ENCODE data around the gene HAUS1.
"Not testable (repeated sequence)": the region's sequence is repeated elsewhere in the genome, so short reads cannot be mapped to it uniquely, and the experiment has no call there.

The HAUS1 gene

DNA sequence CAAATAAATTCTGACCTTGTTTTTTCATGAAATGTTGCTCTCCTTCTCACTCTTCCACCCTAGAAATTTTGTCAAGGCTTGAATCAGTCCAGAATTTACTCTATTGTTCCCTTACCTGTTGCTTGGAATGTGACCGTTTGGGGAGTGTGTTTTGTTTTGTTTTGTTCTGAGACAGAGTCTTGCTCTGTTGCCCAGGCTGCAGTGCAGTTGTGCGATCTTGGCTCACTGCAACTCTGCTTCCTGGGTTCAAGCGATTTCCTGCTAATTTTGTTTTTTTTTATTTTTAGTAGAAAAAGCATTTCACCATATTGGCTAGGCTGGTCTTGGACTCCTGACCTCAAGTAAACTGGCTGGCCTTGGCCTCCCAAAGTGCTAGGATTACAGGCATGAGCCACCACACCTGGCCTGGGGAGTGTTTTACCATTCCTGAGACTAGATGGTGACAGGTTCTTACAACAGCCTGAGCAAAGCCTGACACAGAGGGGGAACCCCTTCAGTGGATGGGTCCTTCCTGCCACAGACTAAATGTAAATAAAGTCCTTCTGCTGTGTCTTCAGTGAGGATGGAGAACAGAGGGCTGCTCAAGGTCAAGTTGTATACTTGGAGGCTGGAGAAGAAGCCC is 52.0 kb downstream of the HAUS1 start:
- TF ChIP-seq, protein P1, sequence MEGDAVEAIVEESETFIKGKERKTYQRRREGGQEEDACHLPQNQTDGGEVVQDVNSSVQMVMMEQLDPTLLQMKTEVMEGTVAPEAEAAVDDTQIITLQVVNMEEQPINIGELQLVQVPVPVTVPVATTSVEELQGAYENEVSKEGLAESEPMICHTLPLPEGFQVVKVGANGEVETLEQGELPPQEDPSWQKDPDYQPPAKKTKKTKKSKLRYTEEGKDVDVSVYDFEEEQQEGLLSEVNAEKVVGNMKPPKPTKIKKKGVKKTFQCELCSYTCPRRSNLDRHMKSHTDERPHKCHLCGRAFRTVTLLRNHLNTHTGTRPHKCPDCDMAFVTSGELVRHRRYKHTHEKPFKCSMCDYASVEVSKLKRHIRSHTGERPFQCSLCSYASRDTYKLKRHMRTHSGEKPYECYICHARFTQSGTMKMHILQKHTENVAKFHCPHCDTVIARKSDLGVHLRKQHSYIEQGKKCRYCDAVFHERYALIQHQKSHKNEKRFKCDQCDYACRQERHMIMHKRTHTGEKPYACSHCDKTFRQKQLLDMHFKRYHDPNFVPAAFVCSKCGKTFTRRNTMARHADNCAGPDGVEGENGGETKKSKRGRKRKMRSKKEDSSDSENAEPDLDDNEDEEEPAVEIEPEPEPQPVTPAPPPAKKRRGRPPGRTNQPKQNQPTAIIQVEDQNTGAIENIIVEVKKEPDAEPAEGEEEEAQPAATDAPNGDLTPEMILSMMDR (IDR thresholded peaks at IDR 0.05; ENCODE audit: insufficient read depth, missing control alignments) = no peak
- DNase-seq (ENCODE audit: insufficient read length, low spot score) (no peak), FAIRE-seq (no peak)

DNA sequence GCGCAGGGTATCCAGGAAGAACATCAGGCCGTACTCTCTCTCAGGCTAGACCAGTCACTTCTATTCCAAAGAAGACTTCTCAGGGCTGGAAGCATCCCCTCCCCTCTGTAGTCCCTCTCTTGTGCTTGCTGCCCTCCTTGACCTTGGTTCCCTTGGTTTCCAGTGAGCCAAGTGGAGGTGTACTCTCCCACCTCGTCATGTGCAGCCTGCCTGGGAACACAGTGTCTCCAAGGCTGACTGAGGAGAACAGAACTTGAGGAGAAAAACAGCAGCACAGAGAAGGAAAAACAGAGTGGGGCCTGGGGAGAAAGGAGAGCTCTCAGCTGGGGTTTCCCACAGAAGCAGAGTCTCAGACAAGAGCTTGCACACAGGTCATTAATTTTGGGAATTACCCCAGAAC is 52.7 kb downstream of the HAUS1 start:
- FAIRE-seq = no peak
- TF ChIP-seq, protein P1 (IDR thresholded peaks at IDR 0.05; ENCODE audit: insufficient read depth, missing control alignments) = no peak
- DNase-seq (ENCODE audit: insufficient read length, low spot score) = no peak

DNA sequence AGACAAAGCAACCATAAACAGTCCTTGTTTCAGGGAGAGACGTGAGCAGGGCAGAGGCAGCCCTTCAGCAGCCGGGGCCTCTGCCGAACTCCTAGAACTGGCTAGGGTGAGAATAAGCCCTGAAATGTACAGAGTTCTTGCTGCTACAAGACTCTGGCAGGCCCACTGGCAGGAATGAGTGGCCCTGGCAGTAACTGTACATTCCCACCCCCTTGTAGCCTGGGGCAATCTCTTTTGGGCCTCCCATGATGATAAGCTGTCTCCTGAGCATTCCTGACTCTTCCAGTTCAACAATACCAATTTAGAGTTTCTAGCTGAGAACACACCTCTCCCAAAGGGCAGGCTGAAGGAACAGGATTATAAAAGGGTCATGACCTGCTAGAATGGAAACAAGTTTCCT is 54.3 kb downstream of the HAUS1 start:
- no peak for FAIRE-seq

DNA sequence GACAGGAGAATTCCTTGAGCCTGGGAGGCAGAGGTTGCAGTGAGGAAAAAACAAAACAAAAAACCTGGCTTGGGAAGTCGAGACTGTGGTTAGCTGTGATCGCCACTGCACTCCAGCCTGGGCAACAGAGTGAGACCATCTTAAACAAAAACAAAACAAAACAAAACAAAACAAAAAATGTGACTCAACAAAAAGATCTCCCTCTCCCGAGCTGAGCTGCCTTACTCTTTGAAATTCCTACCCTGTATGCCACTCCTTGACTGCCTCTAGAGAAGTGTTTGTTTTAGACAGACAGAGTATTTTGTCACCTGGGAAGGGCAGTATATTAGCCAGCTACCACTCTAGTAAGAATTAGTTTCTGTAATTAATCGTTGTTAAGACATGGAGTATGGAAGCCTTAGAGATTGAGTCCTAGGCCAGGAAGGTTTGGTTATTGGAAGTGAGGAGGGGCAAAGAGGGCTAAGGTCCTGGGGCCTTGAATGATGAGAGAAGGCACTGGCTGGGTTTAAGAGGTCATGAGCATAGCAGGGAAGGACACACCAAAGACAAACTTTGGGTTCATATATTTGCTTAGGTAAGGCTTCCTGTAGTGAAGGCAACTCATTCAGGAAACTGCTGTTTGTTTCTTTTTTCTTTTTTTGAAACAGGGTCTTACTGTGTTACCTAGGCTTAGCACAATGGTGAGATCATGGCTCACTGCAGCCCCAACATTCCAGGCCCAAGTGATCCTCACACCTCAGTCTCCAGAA is 56.0 kb downstream of the HAUS1 start:
- DNase-seq (ENCODE audit: insufficient read length, low spot score) (no peak), FAIRE-seq (no peak)
- TF ChIP-seq, protein P1 (IDR thresholded peaks at IDR 0.05; ENCODE audit: insufficient read depth, missing control alignments) = no peak

More for the DNA sequence above, 54.3 kb downstream of the HAUS1 start:
- DNase-seq (ENCODE audit: insufficient read length, low spot score) = no peak
- TF ChIP-seq, protein P1 (IDR thresholded peaks at IDR 0.05; ENCODE audit: insufficient read depth, missing control alignments) = no peak

DNA sequence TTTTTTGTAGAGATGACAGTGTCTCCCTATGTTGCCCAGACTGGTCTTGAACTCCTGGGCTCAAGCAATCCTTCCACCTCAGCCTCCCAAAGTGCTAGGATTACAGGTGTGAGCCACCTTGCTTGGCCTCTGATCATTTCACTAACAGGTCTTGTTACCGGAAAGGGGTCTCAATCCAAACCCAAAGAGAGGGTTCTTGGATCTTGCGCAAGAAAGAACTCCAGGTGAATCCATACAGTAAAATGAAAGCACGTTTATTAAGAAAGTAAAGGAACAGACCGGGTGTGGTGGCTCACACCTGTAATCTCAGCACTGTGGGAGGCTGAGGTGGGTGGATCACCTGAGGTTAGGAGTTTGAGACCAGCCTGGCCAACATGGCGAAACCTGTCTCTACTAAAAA is 56.7 kb downstream of the HAUS1 start:
- not testable (repeated sequence) for DNase-seq (ENCODE audit: insufficient read length, low spot score); FAIRE-seq

DNA sequence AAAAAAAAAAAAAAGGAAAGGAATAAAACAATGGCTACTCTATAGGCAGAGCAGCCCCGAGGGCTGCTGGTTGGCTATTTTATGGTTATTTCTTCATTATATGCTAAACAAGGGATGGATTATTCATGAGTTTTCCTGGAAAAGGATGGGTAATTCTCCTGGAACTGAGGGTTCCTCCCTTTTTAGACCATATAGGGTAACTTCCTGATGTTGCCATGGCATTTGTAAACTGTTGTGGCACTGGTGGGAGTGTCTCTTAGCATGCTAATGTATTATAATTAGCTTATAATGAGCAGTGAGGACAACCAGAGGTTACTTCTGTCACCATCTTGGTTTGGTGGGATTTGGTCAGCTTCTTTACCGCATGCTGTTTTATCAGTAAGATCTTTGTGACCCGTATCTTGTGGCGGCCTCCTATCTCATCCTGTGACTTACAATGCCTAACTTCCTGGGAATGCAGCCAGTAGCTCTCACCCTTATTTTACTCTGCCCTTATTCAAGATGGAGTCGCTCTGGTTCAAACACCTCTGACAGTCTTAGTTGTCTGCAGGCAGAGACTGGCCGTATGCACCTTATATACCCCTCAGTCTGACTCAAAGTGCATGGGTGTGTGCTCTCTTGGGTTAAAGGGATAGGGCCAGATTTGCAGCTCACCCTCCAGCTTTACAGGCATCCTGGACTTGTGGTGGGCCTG is 57.7 kb downstream of the HAUS1 start:
- TF ChIP-seq, protein P1 (IDR thresholded peaks at IDR 0.05; ENCODE audit: insufficient read depth, missing control alignments) = no peak
- no peak for FAIRE-seq
- no peak for DNase-seq (ENCODE audit: insufficient read length, low spot score)

DNA sequence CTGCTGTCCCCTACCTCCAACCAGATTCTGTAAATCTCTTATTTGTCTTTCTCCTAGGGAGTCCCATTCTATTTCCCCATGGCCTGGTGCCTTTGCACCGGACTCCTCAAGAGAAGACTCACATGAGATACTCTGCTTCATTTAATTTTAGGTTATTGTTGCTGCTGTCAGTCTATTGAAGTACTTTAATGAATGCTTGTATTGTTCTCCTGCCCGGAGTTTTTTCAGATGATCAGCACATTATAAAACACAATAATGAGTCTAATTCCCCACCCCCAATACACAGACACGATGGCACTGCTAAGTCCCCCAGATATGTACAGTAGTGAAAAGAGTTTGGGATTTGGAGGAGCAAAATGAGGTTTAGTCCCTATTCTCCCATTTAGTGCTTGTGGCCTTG is 58.9 kb downstream of the HAUS1 start:
- FAIRE-seq (no peak), DNase-seq (ENCODE audit: insufficient read length, low spot score) (no peak)
- TF ChIP-seq, protein P1 (IDR thresholded peaks at IDR 0.05; ENCODE audit: insufficient read depth, missing control alignments) = no peak
